Cardiac fibroblast (primary cell): ENCODE results near the gene GSTO1.

Experiments used
- DNase-seq, 2 donors: peaks; one replicate each; pipeline versions ENCODE4 v3.0.0 to v3.0.0-alpha.2; 2010; ENCODE audit warnings: low read depth in 2 of 2
- H3K4me3 ChIP-seq, 2 donors: replicated peaks in 1 of 2; 1 replicate in 1 of 2; 2 replicates in 1 of 2; pipeline ENCODE4 v1.5.1; 2011; ENCODE audit warnings: low read depth in 2 of 2, low read length in 2 of 2, mild to moderate bottlenecking in 2 of 2, moderate library complexity in 1 of 2
- CTCF ChIP-seq: IDR thresholded peaks from one replicate; pipeline ENCODE4 v1.5.1; 2011; ENCODE audit warnings: low read depth, mild to moderate bottlenecking, low read length, inconsistent platforms

The GSTO1 gene

GRCh38 chr10:104308439-104308903, 53.8 kb downstream of the GSTO1 start:
- TF ChIP-seq CTCF = no peak
- DNase-seq = peak in 1 of 2 donors; percentile 28
- no peak overlapping the region for H3K4me3 ChIP-seq

- peak; percentile 85 to 96 for DNase-seq
- H3K4me3 ChIP-seq = no peak overlapping the region
- TF ChIP-seq CTCF = no peak
Observed at GRCh38 chr10:104309980-104310978, 55.6 kb downstream of the GSTO1 start.

GRCh38 chr10:104311184-104311720, 56.6 kb downstream of the GSTO1 start:
- no peak for TF ChIP-seq CTCF
- H3K4me3 ChIP-seq = no peak overlapping the region
- no peak for DNase-seq

GRCh38 chr10:104314591-104315485, 60.1 kb downstream of the GSTO1 start:
- H3K4me3 ChIP-seq = no peak overlapping the region
- no peak for TF ChIP-seq CTCF
- no peak for DNase-seq

GRCh38 chr10:104315486-104315921, 60.8 kb downstream of the GSTO1 start:
- no peak for DNase-seq
- no peak for TF ChIP-seq CTCF
- no peak overlapping the region for H3K4me3 ChIP-seq

GRCh38 chr10:104316321-104317099, 61.8 kb downstream of the GSTO1 start:
- no peak for TF ChIP-seq CTCF
- DNase-seq = no peak
- no peak overlapping the region for H3K4me3 ChIP-seq
